Neural progenitor cell (in vitro differentiated cells): Measurements from ENCODE around the gene APOD.

Source experiments
- CTCF ChIP-seq: fragments of 200-600 bp; sonication (generic); IDR thresholded peaks from 2 replicates; pipeline ENCODE4 v1.5.1; 2017; ENCODE audit warnings: antibody characterized with exemption, mild to moderate bottlenecking
- EZH2 ChIP-seq: fragments of 200-600 bp; sonication (generic); IDR thresholded peaks from 2 replicates; pipeline ENCODE4 v1.6.1; 2017; ENCODE audit warnings: antibody characterized with exemption, mild to moderate bottlenecking, moderate library complexity

- no peak for TF ChIP-seq CTCF
- TF ChIP-seq EZH2, result no peak
Measured at GRCh38 chr3:195566797-195567196, 16.9 kb downstream of the APOD start.
